Glomerular visceral epithelial cell (primary cell): Measurements from ENCODE around the gene BMP2K.
"Not testable (repeated sequence)": the region's sequence is repeated elsewhere in the genome, so short reads cannot be mapped to it uniquely, and the experiment has no call there.

Experiments
- DNase-seq: peaks from one replicate; pipeline ENCODE4 v3.0.0-alpha.2; 2016; ENCODE audit errors: extremely low spot score

BMP2K gene

DNA sequence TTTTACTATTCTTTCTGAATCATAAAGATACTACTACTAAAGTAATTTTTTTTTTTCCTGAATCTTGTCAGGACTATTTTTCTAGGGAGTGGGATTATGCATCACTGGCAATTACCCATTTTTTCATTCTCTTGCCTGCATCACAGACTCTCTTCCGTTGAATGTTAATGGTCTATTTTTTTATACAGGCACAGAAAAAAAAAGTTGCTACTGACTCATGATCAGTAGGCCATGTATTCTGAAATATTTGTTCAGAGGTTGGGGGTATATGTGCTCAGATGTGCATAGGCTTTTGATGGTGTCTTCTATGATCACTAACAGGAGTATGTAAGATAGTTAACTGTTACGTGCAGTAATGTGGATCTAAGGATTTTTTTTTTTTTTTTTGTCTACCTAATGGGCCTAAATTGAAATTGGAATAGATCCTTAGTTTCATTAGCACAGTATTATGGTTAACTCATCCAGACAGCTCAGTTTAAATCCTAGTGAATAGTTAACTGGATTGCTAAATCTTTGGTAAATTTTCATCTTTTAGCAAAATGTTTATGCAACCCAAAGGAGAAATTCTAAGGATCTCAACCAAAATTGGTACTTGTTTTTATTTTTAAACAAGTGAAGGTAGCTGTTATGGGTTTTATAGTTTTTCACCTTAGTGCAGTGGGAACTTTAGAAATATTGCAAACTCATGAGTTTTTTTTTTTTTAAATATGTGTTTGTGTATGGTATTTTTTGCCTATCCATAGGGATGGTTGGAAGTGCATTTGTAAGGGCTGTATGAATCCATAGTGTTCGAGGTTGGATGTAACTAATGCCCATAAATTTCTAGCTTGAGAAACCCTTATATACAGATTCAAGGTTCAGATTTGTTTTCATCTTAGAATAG lies 12.1 kb downstream of the BMP2K start:
- DNase-seq = peak; percentile 47

- not testable (repeated sequence) for DNase-seq
Observed at GRCh38 chr4:78795594-78796416, 19.7 kb downstream of the BMP2K start.

DNA sequence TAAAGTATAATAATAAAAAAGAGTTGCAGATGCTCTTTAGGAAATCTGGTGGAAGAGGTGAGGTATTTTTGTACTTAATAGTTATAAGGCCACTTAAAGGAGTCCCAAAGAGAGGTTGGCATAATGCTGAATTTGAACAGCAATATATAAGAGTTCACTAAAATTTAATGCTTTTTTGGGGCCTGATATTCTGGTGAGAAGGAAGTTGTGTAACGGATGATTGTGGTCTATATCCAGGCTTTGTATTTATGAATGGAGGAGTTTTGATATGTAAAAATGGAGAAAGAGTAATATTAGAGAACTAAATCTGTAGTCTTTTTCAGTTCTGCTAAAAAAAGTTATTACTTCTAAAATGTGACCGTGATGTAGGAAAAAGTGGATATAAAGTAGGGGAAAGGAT lies 20.4 kb downstream of the BMP2K start:
- DNase-seq = no peak

DNA sequence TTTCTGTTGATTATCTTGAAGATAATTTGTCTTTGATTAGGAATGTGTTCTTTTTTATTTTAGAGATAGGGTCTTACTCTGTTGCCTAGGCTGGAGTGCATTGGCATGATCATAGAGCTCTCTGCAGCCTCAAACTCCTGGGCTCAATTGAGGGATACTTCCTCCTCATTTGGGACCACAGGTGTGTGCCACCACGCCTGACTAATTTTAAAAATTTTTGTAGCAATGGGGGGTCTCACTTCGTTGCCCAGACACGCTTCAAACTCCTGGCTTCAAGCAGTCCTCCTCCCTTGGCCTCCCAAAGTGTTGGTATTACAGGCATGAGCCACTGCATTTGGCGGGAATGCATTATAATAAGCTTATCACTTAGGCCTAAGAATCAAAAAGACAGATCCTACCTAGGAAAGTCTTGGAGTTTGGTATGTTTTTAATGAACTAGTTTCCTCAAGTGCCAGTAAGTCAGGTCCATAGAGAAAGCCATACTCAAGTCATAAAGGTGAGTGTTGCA lies 21.7 kb downstream of the BMP2K start:
- DNase-seq = no peak

GRCh38 chr4:78799551-78800495 lies 23.7 kb downstream of the BMP2K start:
- DNase-seq = no peak

GRCh38 chr4:78800965-78801364 lies 24.8 kb downstream of the BMP2K start:
- no peak for DNase-seq

- DNase-seq = no peak
Observed at GRCh38 chr4:78803983-78804382, 27.8 kb downstream of the BMP2K start.

- no peak for DNase-seq
Observed at GRCh38 chr4:78806943-78807460, 30.9 kb downstream of the BMP2K start.

DNA sequence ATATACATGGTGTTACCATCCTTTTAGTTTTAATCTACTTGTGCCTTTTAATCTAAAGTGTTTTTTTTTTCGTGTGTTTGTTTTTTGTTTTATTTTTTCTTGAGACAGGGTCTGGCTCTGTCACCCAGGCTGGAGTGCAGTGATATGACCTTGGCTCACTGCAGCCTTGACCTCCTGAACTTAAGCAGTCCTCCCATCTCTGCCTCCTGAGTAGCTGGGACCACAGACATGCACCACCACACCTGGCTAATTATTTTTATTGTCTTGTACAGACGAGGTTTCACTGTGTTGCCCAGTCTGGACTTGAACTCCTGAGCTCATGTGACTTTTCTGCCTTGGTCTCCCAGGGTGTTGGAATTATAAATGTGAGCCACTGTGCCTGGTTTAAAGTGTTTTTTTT lies 33.1 kb downstream of the BMP2K start:
- no peak for DNase-seq

GRCh38 chr4:78809928-78810835 lies 34.0 kb downstream of the BMP2K start:
- no peak for DNase-seq

GRCh38 chr4:78811034-78811433 lies 34.9 kb downstream of the BMP2K start:
- no peak for DNase-seq

- DNase-seq = no peak
Observed at GRCh38 chr4:78818530-78819079, 42.5 kb downstream of the BMP2K start.

DNA sequence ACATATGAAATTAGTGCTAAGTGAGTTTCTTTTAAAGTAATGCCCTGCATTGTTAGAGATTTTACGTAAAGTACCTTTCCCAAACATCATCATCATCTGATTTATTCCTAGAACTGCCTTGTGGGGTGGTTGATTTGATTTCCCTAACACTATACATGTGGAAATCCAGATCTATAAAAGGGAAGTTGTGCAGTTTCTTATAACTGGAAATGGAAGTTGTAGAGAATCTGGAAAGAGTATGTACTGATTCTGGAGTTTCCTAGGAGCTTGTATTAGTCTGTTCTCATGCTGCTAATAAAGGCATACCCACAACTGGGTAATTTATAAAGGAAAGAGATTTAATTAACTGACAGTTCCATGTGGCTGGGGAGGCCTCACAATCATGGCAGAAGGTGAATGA lies 47.9 kb downstream of the BMP2K start:
- DNase-seq = no peak

- no peak for DNase-seq
Observed at GRCh38 chr4:78827191-78827590, 51.0 kb downstream of the BMP2K start.

GRCh38 chr4:78829296-78829695 lies 53.1 kb downstream of the BMP2K start:
- DNase-seq = no peak

GRCh38 chr4:78839676-78840075 lies 63.5 kb downstream of the BMP2K start:
- not testable (repeated sequence) for DNase-seq

GRCh38 chr4:78840286-78840685 lies 64.1 kb downstream of the BMP2K start:
- not testable (repeated sequence) for DNase-seq

- DNase-seq = no peak
Observed at GRCh38 chr4:78845472-78845871, 69.3 kb downstream of the BMP2K start.

DNA sequence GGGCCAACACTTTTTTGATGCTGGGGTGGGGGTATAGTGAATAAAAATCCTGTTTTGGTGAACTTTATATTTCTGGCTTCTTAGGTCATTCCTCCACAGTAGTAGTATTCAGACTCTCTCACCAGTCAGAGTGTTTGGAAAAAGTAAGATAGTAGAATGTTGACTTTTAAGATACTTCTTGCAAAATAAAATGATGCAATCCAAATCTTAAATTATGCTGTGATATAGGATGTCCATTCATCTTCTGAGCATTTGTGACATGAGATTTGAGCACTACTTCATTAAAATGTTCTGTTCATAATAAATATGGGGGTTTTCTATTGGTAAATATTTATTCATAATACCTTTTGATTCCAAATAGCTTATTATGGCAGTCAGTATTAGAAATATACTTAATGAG lies 70.1 kb downstream of the BMP2K start:
- DNase-seq = no peak

DNA sequence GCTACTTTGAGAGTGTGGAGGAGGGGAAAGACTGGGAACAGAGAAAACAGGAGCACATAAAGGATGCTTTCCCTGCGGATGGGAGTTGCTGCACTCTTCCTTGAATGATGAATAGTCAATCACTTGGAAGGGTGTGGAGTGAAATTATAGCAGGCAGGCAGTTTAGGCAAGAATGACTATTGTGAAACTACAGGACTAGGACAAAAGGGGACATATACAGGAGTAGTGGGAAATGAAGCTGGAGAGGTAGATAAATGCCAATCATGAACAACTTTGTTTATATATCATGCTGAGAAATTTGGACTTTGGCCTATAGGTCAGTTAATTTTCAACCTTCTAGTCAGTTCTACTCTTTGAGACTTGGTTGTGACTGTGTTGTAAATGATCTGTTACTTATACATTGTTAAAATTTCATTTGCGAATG lies 86.2 kb downstream of the BMP2K start:
- no peak for DNase-seq
